Stimulated activated CD4-positive, alpha-beta T cell treated with anti-CD3 and anti-CD28 coated beads, Interleukin-15, amount 100 ng/mL, for 48 hours (primary cell): ENCODE data around the gene NXT1.
A peak's percentile ranks its signal among the peaks of the same experiment; 100 is the strongest.
"Not testable (repeated sequence)": the region's sequence is repeated elsewhere in the genome, so short reads cannot be mapped to it uniquely, and the experiment has no call there.

Experiments used
- DNase-seq, 2 donors: peaks; one replicate each; pipeline ENCODE4 v3.0.0-alpha.2; 2020; ENCODE audit warnings: low read depth in 2 of 2

NXT1 gene

GRCh38 chr20:23331450-23332350, 18.9 kb upstream of the NXT1 start:
- DNase-seq = no peak

- no peak for DNase-seq
Observed at GRCh38 chr20:23332467-23332866, 18.1 kb upstream of the NXT1 start.

- DNase-seq = no peak
Observed at GRCh38 chr20:23334111-23334510, 16.5 kb upstream of the NXT1 start.

GRCh38 chr20:23335521-23335920, 15.1 kb upstream of the NXT1 start:
- no peak for DNase-seq

GRCh38 chr20:23336476-23336875, 14.1 kb upstream of the NXT1 start:
- DNase-seq = no peak

- DNase-seq = no peak
Observed at GRCh38 chr20:23337312-23337711, 13.3 kb upstream of the NXT1 start.

GRCh38 chr20:23339986-23340385, 10.6 kb upstream of the NXT1 start:
- no peak for DNase-seq

- no peak for DNase-seq
Observed at GRCh38 chr20:23340524-23340923, 10.1 kb upstream of the NXT1 start.

- no peak for DNase-seq
Observed at GRCh38 chr20:23341073-23341472, 9.5 kb upstream of the NXT1 start.

- no peak for DNase-seq
Observed at GRCh38 chr20:23343590-23343989, 7.0 kb upstream of the NXT1 start.

- DNase-seq = no peak
Observed at GRCh38 chr20:23344336-23344735, 6.3 kb upstream of the NXT1 start.

- no peak for DNase-seq
Observed at GRCh38 chr20:23346002-23346401, 4.6 kb upstream of the NXT1 start.

- no peak for DNase-seq
Observed at GRCh38 chr20:23347791-23348190, 2.8 kb upstream of the NXT1 start.

- DNase-seq = not testable (repeated sequence)
Observed at GRCh38 chr20:23348510-23348909, 2.1 kb upstream of the NXT1 start.

- peak in 1 of 2 donors; percentile 55 for DNase-seq
Observed at GRCh38 chr20:23349338-23350195, 1.0 kb upstream of the NXT1 start.

GRCh38 chr20:23350904-23351838, 580 bp downstream of the NXT1 start:
- peak; percentile 36 to 43 for DNase-seq

- no peak for DNase-seq
Observed at GRCh38 chr20:23356203-23356602, 5.6 kb downstream of the NXT1 start.

- DNase-seq = peak; percentile 99 to 100
Observed at GRCh38 chr20:23357767-23358562, 7.4 kb downstream of the NXT1 start.

- DNase-seq = no peak
Observed at GRCh38 chr20:23358563-23358906, 7.9 kb downstream of the NXT1 start.

GRCh38 chr20:23358923-23359593, 8.5 kb downstream of the NXT1 start:
- no peak for DNase-seq
